GM23338 (cell line): ENCODE measurements around the gene PHRF1. TPM values are rescaled to one million over a fixed set of nuclear protein-coding genes. Genes with fewer than 3 reads are reported as not detected.

Experiments used
- ATAC-seq: fragments of 200-7000 bp; cut with Tn5 transposase; 3 replicates; pipeline ENCODE4 v1.9.1; 2020
- DNase-seq: peaks from one replicate; pipeline ENCODE4 v3.0.0-alpha.2; 2015; ENCODE audit warnings: low spot score
- H2AFZ ChIP-seq: fragments of 200-600 bp; sonication (generic); 2 replicates; pipeline ENCODE4 v1.8.0; 2016; ENCODE audit warnings: antibody characterized with exemption, mild to moderate bottlenecking, moderate library complexity
- H3F3A ChIP-seq: fragments of 200-600 bp; sonication (generic); replicated peaks from 2 replicates; pipeline ENCODE4 v1.8.0; 2017; ENCODE audit warnings: antibody characterized with exemption, mixed run types, low read depth
- H3K27ac ChIP-seq: fragments of 200-600 bp; sonication (generic); 2 replicates; pipeline ENCODE4 v1.6.1; 2016; ENCODE audit warnings: low read depth
- H3K27me3 ChIP-seq: fragments of 200-600 bp; sonication (generic); 2 replicates; pipeline ENCODE4 v1.8.0; 2016; ENCODE audit warnings: mild to moderate bottlenecking, mixed run types, moderate library complexity; ENCODE audit not compliant: insufficient read depth
- H3K36me3 ChIP-seq: fragments of 200-600 bp; sonication (generic); 2 replicates; pipeline ENCODE4 v1.8.0; 2016; ENCODE audit warnings: mild to moderate bottlenecking; ENCODE audit not compliant: insufficient read depth
- H3K4me1 ChIP-seq: fragments of 200-600 bp; sonication (generic); 2 replicates; pipeline ENCODE4 v1.8.0; 2016; ENCODE audit warnings: mild to moderate bottlenecking, moderate library complexity; ENCODE audit not compliant: insufficient read depth
- H3K4me2 ChIP-seq: fragments of 200-600 bp; sonication (generic); 2 replicates; pipeline ENCODE4 v1.7.1; 2017; ENCODE audit warnings: mixed run types
- H3K4me3 ChIP-seq: fragments of 200-600 bp; sonication (generic); 2 replicates; pipeline ENCODE4 v1.6.1; 2016; ENCODE audit warnings: mixed run types
- H3K79me2 ChIP-seq: fragments of 200-600 bp; sonication (generic); replicated peaks from 2 replicates; pipeline ENCODE4 v1.8.0; 2017; ENCODE audit warnings: mild to moderate bottlenecking; ENCODE audit not compliant: insufficient read depth
- H3K9me2 ChIP-seq: fragments of 200-600 bp; sonication (generic); 2 replicates; pipeline ENCODE4 v1.8.0; 2017; ENCODE audit not compliant: insufficient read depth
- H4K20me1 ChIP-seq: fragments of 200-600 bp; sonication (generic); replicated peaks from 2 replicates; pipeline ENCODE4 v1.8.0; 2017; ENCODE audit warnings: mild to moderate bottlenecking; ENCODE audit not compliant: insufficient read depth
- H3K27ac Mint-ChIP-seq: 2 replicates; pipeline ENCODE4 v1.8.0; 2020; ENCODE audit warnings: inconsistent platforms, mild to moderate bottlenecking, moderate library complexity, mixed read lengths
- H3K27me3 Mint-ChIP-seq: 3 replicates; pipeline ENCODE4 v1.8.0; 2022; ENCODE audit warnings: low read depth, mild to moderate bottlenecking, moderate library complexity, mixed read lengths, inconsistent platforms; ENCODE audit not compliant: insufficient read depth, poor library complexity
- H3K36me3 Mint-ChIP-seq: 3 replicates; pipeline ENCODE4 v1.8.0; 2021; ENCODE audit warnings: low read depth, mild to moderate bottlenecking, inconsistent platforms, moderate library complexity, mixed read lengths
- H3K4me1 Mint-ChIP-seq: 3 replicates; pipeline ENCODE4 v1.8.0; 2020; ENCODE audit warnings: mild to moderate bottlenecking, inconsistent platforms, mixed read lengths
- H3K4me3 Mint-ChIP-seq: 3 replicates; pipeline ENCODE4 v1.8.0; 2021; ENCODE audit warnings: moderate library complexity, mild to moderate bottlenecking, inconsistent platforms, mixed read lengths
- H3K9me3 Mint-ChIP-seq: 3 replicates; pipeline ENCODE4 v1.8.0; 2020; ENCODE audit warnings: moderate library complexity, mild to moderate bottlenecking, inconsistent platforms, mixed read lengths
- CREB1 ChIP-seq: fragments of 250-450 bp; sonication (Bioruptor Pico); IDR thresholded peaks from 2 replicates; pipeline ENCODE4 v1.5.0; 2020; ENCODE audit warnings: low read depth, mild to moderate bottlenecking, moderate library complexity
- ETS1 ChIP-seq: IDR thresholded peaks from 2 replicates; pipeline ENCODE4 v1.6.1; 2016; ENCODE audit warnings: antibody characterized with exemption
- JUNB ChIP-seq: IDR thresholded peaks from one replicate; pipeline ENCODE4 v1.6.1; 2016; ENCODE audit warnings: antibody characterized with exemption; ENCODE audit not compliant: unreplicated experiment
- POLR2AphosphoS5 ChIP-seq: IDR thresholded peaks from 2 replicates; pipeline ENCODE4 v1.6.1; 2016; ENCODE audit warnings: antibody characterized with exemption, low read depth
- REST ChIP-seq: IDR thresholded peaks from one replicate; pipeline ENCODE4 v1.6.1; 2018; ENCODE audit warnings: antibody characterized with exemption; ENCODE audit not compliant: unreplicated experiment
- ZNF114 ChIP-seq: fragments of 250-450 bp; sonication (Bioruptor Pico); IDR thresholded peaks from 2 replicates; pipeline ENCODE4 v1.5.0; 2020; ENCODE audit warnings: mild to moderate bottlenecking, moderate library complexity
- ZNF331 ChIP-seq: fragments of 250-450 bp; sonication (Bioruptor Pico); IDR thresholded peaks from 2 replicates; pipeline ENCODE4 v1.5.0; 2020; ENCODE audit warnings: low read depth, mild to moderate bottlenecking, moderate library complexity
- polyA plus RNA-seq: library from polyadenylated mRNA; unstranded; fragments of >200 nt; fragmentation: Nextera tagmentation; extraction: Ambion mirVana; gene quantifications from 2 replicates; pipeline ENCODE4 v1.2.1, GENCODE V29; 2016
- total RNA-seq: library from RNA; depleted of rRNA; stranded (reverse); fragments of >200 nt; shearing (Covaris generic); gene quantifications from 2 replicates; pipeline ENCODE4 v1.2.3, GENCODE V29; 2014

PHRF1 gene
- total and polyA plus RNA-seq, 2 experiments from 2014 or later = 11.0 to 45.9 TPM

- H3K36me3 Mint-ChIP-seq = peaks cover 10% of the 10 kb centered on the region; the same call in 2 of the 3 replicates
- Histone ChIP-seq H3K27me3 (peaks cover 17% of the 10 kb centered on the region; the same call in 1 of the 2 replicates), H3F3A (peaks cover 11% of the 10 kb centered on the region), H2AFZ (no peak overlapping the region), H3K79me2 (no peaks in the 10 kb centered on the region; the same call in 1 of the 2 replicates), H3K27ac (no peak overlapping the region), H3K4me2 (no peak overlapping the region), H3K36me3 (no peaks in the 10 kb centered on the region), H3K9me2 (no peaks in the 10 kb centered on the region), H4K20me1 (0 out of 2 replicates have a peak, but pooled peaks cover 2% of the 10 kb centered on the region), H3K4me1 (no peaks in the 10 kb centered on the region; the same call in 1 of the 2 replicates), H3K4me3 (peak overlapping the region; percentile 81)
- H3K27ac Mint-ChIP-seq = no peak overlapping the region
- peaks cover 21% of the 10 kb centered on the region for H3K27me3 Mint-ChIP-seq
- TF ChIP-seq ETS1 (no peak), REST (no peak), JUNB (no peak), ZNF114 (no peak), ZNF331 (CRISPR knock-in tag) (no peak)
- peaks cover 3% of the 10 kb centered on the region; the same call in 2 of the 3 replicates for H3K4me1 Mint-ChIP-seq
- DNase-seq = no peak
- no peak for ATAC-seq
- H3K9me3 Mint-ChIP-seq = peaks cover 2% of the 10 kb centered on the region; the same call in 2 of the 3 replicates
- H3K4me3 Mint-ChIP-seq = no peak overlapping the region
Observed at GRCh38 chr11:535210-535518, 41.1 kb upstream of the PHRF1 start.

GRCh38 chr11:535519-536454 is 40.5 kb upstream of the PHRF1 start, which contains the start of gene HRAS:
HRAS (minus strand) TSS chr11:535576.
- H3K36me3 ChIP-seq = no peaks in the 10 kb centered on the region
- H3K4me3 ChIP-seq = peak within 1 kb of the TSS; percentile 81
- H4K20me1 ChIP-seq = 0 out of 2 replicates have a peak, but pooled peaks cover 2% of the 10 kb centered on the region
- peak within 1 kb of the TSS; percentile 87 for H2AFZ ChIP-seq
- H3F3A ChIP-seq = peaks cover 11% of the 10 kb centered on the region
- H3K27ac ChIP-seq = no peak within 1 kb of the TSS
- DNase-seq (peak; percentile 96), ATAC-seq (peak; percentile 76)
- H3K9me3 Mint-ChIP-seq = peaks cover 2% of the 10 kb centered on the region; the same call in 2 of the 3 replicates
- H3K4me2 ChIP-seq = peak within 1 kb of the TSS; percentile 90
- peaks cover 10% of the 10 kb centered on the region; the same call in 2 of the 3 replicates for H3K36me3 Mint-ChIP-seq
- H3K79me2 ChIP-seq = no peaks in the 10 kb centered on the region; the same call in 1 of the 2 replicates
- no peaks in the 10 kb centered on the region for H3K9me2 ChIP-seq
- peaks cover 20% of the 10 kb centered on the region for H3K27me3 Mint-ChIP-seq
- no peaks in the 10 kb centered on the region; the same call in 1 of the 2 replicates for H3K4me1 ChIP-seq
- H3K27ac Mint-ChIP-seq = peak within 1 kb of the TSS; percentile 35; the same call in 1 of the 2 replicates
- H3K4me3 Mint-ChIP-seq = peak within 1 kb of the TSS; percentile 89
- peaks cover 3% of the 10 kb centered on the region; the same call in 2 of the 3 replicates for H3K4me1 Mint-ChIP-seq
- peaks cover 17% of the 10 kb centered on the region; the same call in 1 of the 2 replicates for H3K27me3 ChIP-seq
- TF ChIP-seq CREB1 (CRISPR knock-in tag) = peak; percentile 51; the same call in 1 of the 2 replicates
- no peak for TF ChIP-seq JUNB
- peak; percentile 87 for TF ChIP-seq POLR2AphosphoS5
